DMS153 (cell line): ENCODE measurements around the gene ILKAP.

Experiments
- DNase-seq: peaks from one replicate; lab custom pipeline; 2025; lab: John Stamatoyannopoulos, UW

The ILKAP gene

DNA sequence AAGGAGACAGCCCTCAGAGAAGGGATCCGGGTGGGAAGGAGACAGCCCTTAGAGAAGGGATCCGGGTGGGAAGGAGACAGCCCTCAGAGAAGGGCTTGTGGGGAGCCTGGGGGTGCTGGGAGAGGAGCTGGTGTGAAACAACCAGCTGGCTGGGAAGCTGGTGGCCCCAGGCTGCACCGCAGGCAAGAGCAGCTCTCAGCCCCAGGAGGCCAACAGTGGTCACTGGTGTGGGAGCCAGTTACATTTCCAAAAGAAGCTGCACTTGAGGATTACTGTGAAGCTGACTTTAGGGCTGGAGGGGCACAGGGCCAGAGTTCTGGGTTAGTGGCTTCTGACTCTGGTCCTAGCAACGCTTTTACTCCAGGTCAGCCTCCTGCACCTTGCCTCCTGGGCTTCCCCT lies 33.1 kb upstream of the ILKAP start:
- no peak for DNase-seq

GRCh38 chr2:238235856-238236255 lies 32.4 kb upstream of the ILKAP start:
- no peak for DNase-seq

DNA sequence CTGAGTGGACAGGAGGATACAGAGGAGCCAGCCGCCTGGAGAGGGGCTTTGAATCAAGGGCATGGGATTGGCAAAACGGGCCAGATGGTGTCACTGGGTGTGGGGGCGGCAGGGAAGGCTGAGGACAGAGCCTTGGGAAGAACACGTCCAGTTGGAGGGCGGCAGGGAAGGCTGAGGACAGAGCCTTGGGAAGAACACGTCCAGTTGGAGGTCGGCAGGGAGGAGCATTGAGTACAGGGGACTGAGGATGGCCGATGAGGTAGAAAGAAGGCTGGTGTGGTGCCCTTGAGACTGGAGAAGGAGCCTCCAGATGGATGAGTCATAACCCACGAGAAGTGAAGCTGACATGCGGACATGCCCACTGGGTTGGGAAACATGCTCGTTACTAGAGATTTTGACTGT lies 31.8 kb upstream of the ILKAP start:
- DNase-seq = no peak

GRCh38 chr2:238233625-238234024 lies 30.1 kb upstream of the ILKAP start:
- DNase-seq = no peak

DNA sequence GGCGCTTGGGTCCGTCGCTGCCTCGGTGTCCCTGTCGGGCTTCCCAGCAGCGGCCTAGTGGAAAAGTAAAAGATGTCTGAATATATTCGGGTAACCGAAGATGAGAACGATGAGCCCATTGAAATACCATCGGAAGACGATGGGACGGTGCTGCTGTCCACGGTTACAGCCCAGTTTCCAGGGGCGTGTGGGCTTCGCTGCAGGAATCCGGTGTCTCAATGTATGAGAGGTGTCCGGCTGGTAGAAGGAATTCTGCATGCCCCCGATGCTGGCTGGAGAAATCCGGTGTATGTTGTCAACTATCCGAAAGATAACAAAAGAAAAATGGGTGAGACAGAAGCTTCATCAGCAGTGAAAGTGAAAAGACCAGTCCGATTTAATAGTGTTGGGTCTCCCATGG lies 28.3 kb upstream of the ILKAP start:
- DNase-seq = no peak

- no peak for DNase-seq
These were observed 27.8 kb upstream of the ILKAP start for GRCh38 chr2:238231251-238231793.

- no peak for DNase-seq
These were observed 27.2 kb upstream of the ILKAP start for GRCh38 chr2:238230699-238231098.

GRCh38 chr2:238228700-238229099 lies 25.2 kb upstream of the ILKAP start:
- DNase-seq = no peak

DNA sequence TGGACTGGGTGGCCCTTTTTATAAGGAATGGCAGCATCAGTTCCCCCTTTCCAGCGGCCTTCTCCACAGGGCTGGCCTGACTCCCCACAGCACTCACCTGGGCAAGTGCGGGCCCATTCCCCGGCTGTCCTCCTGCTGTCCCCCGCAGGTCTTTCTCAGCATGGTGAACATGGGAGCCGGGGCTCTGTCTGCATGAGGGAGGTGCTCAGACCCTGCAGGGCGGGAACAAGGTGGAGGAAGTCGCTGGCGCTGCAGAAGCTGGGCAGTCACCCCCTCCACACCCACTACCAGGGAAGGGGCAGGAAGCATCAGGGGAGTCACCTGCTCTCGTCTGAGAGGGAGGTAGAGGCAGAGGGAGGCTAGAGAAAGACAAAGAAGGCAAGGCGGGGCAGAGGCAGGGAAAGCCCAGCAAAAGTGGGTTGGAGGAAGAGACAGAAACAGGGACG lies 24.1 kb upstream of the ILKAP start:
- no peak for DNase-seq

- no peak for DNase-seq
These were observed 23.4 kb upstream of the ILKAP start for GRCh38 chr2:238226698-238227586.

GRCh38 chr2:238225911-238226697 lies 22.6 kb upstream of the ILKAP start:
- no peak for DNase-seq

GRCh38 chr2:238225121-238225520 lies 21.6 kb upstream of the ILKAP start:
- no peak for DNase-seq

DNA sequence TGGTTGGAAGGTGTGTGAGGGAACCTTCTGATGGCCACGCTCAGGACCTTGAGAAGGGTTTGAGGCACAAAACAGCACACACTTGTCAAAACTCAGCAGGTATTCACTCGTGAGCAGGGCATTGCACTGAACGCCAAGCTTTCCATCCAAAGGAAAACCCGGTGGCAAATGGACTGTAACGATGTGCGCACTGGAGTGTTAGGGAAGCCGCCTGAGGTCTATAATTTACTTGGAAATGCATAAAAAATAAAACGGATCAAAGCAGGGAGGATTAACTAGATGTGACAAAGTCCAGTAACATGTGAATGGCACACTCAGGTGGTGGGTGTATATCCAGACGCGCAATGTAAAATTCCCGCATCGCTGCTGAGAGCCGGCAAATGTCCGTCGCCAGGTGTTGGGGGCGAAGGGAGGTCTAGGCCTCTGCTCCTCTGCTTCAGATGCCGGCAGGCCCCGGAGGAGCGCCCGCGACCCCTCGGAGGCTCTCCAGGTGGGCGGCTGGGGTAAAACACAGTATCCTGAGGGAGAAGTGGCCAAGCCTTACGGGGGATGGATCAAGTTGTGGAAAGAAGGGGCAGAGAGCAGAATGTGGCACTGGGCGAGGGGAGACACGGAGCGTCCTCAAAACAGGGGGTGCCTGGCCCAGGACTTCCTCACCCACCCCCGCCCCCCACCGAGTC lies 21.0 kb upstream of the ILKAP start:
- DNase-seq = no peak

GRCh38 chr2:238220892-238221521 lies 17.5 kb upstream of the ILKAP start:
- DNase-seq = no peak

- no peak for DNase-seq
These were observed 16.9 kb upstream of the ILKAP start for GRCh38 chr2:238220274-238220891.

- DNase-seq = no peak
These were observed 13.2 kb upstream of the ILKAP start for GRCh38 chr2:238216651-238217184.

GRCh38 chr2:238207006-238207405 lies 3.5 kb upstream of the ILKAP start:
- DNase-seq = no peak

- no peak for DNase-seq
These were observed 633 bp upstream of the ILKAP start for GRCh38 chr2:238203973-238204683.

DNA sequence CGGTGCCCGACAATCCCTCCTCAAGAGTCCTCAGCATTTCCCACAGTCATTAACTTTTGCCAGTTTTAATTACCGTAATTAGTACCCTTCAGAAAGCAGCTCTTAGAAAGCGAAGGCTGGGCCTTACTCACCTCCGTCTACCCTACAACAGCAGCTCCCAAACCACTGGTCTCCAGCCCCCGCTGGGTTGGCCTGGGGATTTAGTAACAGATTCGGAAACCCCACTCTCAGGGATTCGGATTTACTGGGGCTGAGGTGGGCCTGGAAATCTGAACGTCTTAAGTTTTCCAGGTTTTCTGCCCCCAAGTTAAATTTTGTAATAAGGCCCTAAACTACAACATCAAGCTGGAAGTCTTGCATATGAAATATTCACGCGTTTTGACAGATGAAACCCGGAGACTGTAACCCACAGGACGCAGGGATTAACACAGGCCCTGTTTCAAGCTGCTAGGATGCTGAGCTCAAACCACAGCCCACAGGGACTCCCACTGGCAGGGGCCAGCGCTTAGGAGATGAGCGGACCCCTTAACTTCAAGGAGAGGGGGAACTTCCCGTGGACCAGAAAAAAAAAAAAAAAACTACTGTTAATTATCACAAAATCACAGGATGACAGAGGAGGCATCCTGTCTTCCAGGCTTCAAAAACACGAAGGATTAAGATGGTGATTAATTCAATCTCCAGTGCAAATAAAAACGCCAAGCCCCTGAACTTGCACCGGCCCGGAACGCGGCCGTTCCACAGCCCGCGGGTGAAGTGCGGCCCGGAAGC lies 985 bp downstream of the ILKAP start:
- DNase-seq = no peak

GRCh38 chr2:238190445-238190844 lies 13.1 kb downstream of the ILKAP start:
- DNase-seq = no peak
